GM23338 (cell line): Measurements from ENCODE around the gene TPMT. TPM values are rescaled to one million over a fixed set of nuclear protein-coding genes. Genes with fewer than 3 reads are reported as not detected.

Source experiments
- ATAC-seq: fragments of 200-7000 bp; cut with Tn5 transposase; 3 replicates; pipeline ENCODE4 v1.9.1; 2020
- DNase-seq: peaks from one replicate; pipeline ENCODE4 v3.0.0-alpha.2; 2015; ENCODE audit warnings: low spot score
- H2AFZ ChIP-seq: fragments of 200-600 bp; sonication (generic); 2 replicates; pipeline ENCODE4 v1.8.0; 2016; ENCODE audit warnings: antibody characterized with exemption, mild to moderate bottlenecking, moderate library complexity
- H3F3A ChIP-seq: fragments of 200-600 bp; sonication (generic); replicated peaks from 2 replicates; pipeline ENCODE4 v1.8.0; 2017; ENCODE audit warnings: antibody characterized with exemption, mixed run types, low read depth
- H3K27ac ChIP-seq: fragments of 200-600 bp; sonication (generic); 2 replicates; pipeline ENCODE4 v1.6.1; 2016; ENCODE audit warnings: low read depth
- H3K27me3 ChIP-seq: fragments of 200-600 bp; sonication (generic); 2 replicates; pipeline ENCODE4 v1.8.0; 2016; ENCODE audit warnings: mild to moderate bottlenecking, mixed run types, moderate library complexity; ENCODE audit not compliant: insufficient read depth
- H3K36me3 ChIP-seq: fragments of 200-600 bp; sonication (generic); 2 replicates; pipeline ENCODE4 v1.8.0; 2016; ENCODE audit warnings: mild to moderate bottlenecking; ENCODE audit not compliant: insufficient read depth
- H3K4me1 ChIP-seq: fragments of 200-600 bp; sonication (generic); 2 replicates; pipeline ENCODE4 v1.8.0; 2016; ENCODE audit warnings: mild to moderate bottlenecking, moderate library complexity; ENCODE audit not compliant: insufficient read depth
- H3K4me2 ChIP-seq: fragments of 200-600 bp; sonication (generic); 2 replicates; pipeline ENCODE4 v1.7.1; 2017; ENCODE audit warnings: mixed run types
- H3K4me3 ChIP-seq: fragments of 200-600 bp; sonication (generic); 2 replicates; pipeline ENCODE4 v1.6.1; 2016; ENCODE audit warnings: mixed run types
- H3K79me2 ChIP-seq: fragments of 200-600 bp; sonication (generic); replicated peaks from 2 replicates; pipeline ENCODE4 v1.8.0; 2017; ENCODE audit warnings: mild to moderate bottlenecking; ENCODE audit not compliant: insufficient read depth
- H3K9me2 ChIP-seq: fragments of 200-600 bp; sonication (generic); 2 replicates; pipeline ENCODE4 v1.8.0; 2017; ENCODE audit not compliant: insufficient read depth
- H4K20me1 ChIP-seq: fragments of 200-600 bp; sonication (generic); replicated peaks from 2 replicates; pipeline ENCODE4 v1.8.0; 2017; ENCODE audit warnings: mild to moderate bottlenecking; ENCODE audit not compliant: insufficient read depth
- H3K27ac Mint-ChIP-seq: 2 replicates; pipeline ENCODE4 v1.8.0; 2020; ENCODE audit warnings: inconsistent platforms, mild to moderate bottlenecking, moderate library complexity, mixed read lengths
- H3K27me3 Mint-ChIP-seq: 3 replicates; pipeline ENCODE4 v1.8.0; 2022; ENCODE audit warnings: low read depth, mild to moderate bottlenecking, moderate library complexity, mixed read lengths, inconsistent platforms; ENCODE audit not compliant: insufficient read depth, poor library complexity
- H3K36me3 Mint-ChIP-seq: 3 replicates; pipeline ENCODE4 v1.8.0; 2021; ENCODE audit warnings: low read depth, mild to moderate bottlenecking, inconsistent platforms, moderate library complexity, mixed read lengths
- H3K4me1 Mint-ChIP-seq: 3 replicates; pipeline ENCODE4 v1.8.0; 2020; ENCODE audit warnings: mild to moderate bottlenecking, inconsistent platforms, mixed read lengths
- H3K4me3 Mint-ChIP-seq: 3 replicates; pipeline ENCODE4 v1.8.0; 2021; ENCODE audit warnings: moderate library complexity, mild to moderate bottlenecking, inconsistent platforms, mixed read lengths
- H3K9me3 Mint-ChIP-seq: 3 replicates; pipeline ENCODE4 v1.8.0; 2020; ENCODE audit warnings: moderate library complexity, mild to moderate bottlenecking, inconsistent platforms, mixed read lengths
- CREB1 ChIP-seq: fragments of 250-450 bp; sonication (Bioruptor Pico); IDR thresholded peaks from 2 replicates; pipeline ENCODE4 v1.5.0; 2020; ENCODE audit warnings: low read depth, mild to moderate bottlenecking, moderate library complexity
- CTCF ChIP-seq, 2 experiments: fragments of 200-600 bp in 1 of 2; sonication (generic) in 1 of 2; conservative IDR thresholded peaks; 2 replicates each; pipeline versions ENCODE4 v1.5.1 to v1.6.1; 2016 to 2017; ENCODE audit warnings: antibody characterized with exemption in 2 of 2, low read depth in 2 of 2, mild to moderate bottlenecking in 2 of 2, moderate library complexity in 1 of 2
- EZH2phosphoT487 ChIP-seq: fragments of 200-600 bp; sonication (generic); IDR thresholded peaks from one replicate; pipeline ENCODE4 v1.8.1; 2018; ENCODE audit warnings: antibody characterized with exemption; ENCODE audit not compliant: unreplicated experiment
- JUNB ChIP-seq: IDR thresholded peaks from one replicate; pipeline ENCODE4 v1.6.1; 2016; ENCODE audit warnings: antibody characterized with exemption; ENCODE audit not compliant: unreplicated experiment
- NANOG ChIP-seq: IDR thresholded peaks from 2 replicates; pipeline ENCODE4 v1.6.1; 2016; ENCODE audit warnings: antibody characterized with exemption, borderline replicate concordance
- REST ChIP-seq: IDR thresholded peaks from one replicate; pipeline ENCODE4 v1.6.1; 2018; ENCODE audit warnings: antibody characterized with exemption; ENCODE audit not compliant: unreplicated experiment
- STAT1 ChIP-seq: IDR thresholded peaks from one replicate; pipeline ENCODE4 v1.6.1; 2016; ENCODE audit warnings: antibody characterized with exemption; ENCODE audit not compliant: unreplicated experiment
- ZNF114 ChIP-seq: fragments of 250-450 bp; sonication (Bioruptor Pico); IDR thresholded peaks from 2 replicates; pipeline ENCODE4 v1.5.0; 2020; ENCODE audit warnings: mild to moderate bottlenecking, moderate library complexity
- ZNF331 ChIP-seq: fragments of 250-450 bp; sonication (Bioruptor Pico); IDR thresholded peaks from 2 replicates; pipeline ENCODE4 v1.5.0; 2020; ENCODE audit warnings: low read depth, mild to moderate bottlenecking, moderate library complexity
- ZNF462 ChIP-seq: fragments of 250-450 bp; sonication (Bioruptor Pico); IDR thresholded peaks from 2 replicates; pipeline ENCODE4 v1.5.0; 2020; ENCODE audit warnings: mild to moderate bottlenecking, moderate library complexity
- polyA plus RNA-seq: library from polyadenylated mRNA; unstranded; fragments of >200 nt; fragmentation: Nextera tagmentation; extraction: Ambion mirVana; gene quantifications from 2 replicates; pipeline ENCODE4 v1.2.1, GENCODE V29; 2016
- total RNA-seq: library from RNA; depleted of rRNA; stranded (reverse); fragments of >200 nt; shearing (Covaris generic); gene quantifications from 2 replicates; pipeline ENCODE4 v1.2.3, GENCODE V29; 2014

The TPMT gene
- total and polyA plus RNA-seq, 2 experiments from 2014 or later = 19.5 to 21.6 TPM

- Histone ChIP-seq H4K20me1 (no peaks in the 10 kb centered on the region), H3K4me3 (no peak overlapping the region), H3K4me2 (no peak overlapping the region), H3K9me2 (no peaks in the 10 kb centered on the region), H3K36me3 (no peaks in the 10 kb centered on the region), H3K27me3 (no peaks in the 10 kb centered on the region), H3K79me2 (no peaks in the 10 kb centered on the region), H3F3A (no peaks in the 10 kb centered on the region), H3K4me1 (peaks cover 21% of the 10 kb centered on the region), H3K27ac (no peak overlapping the region), H2AFZ (no peak overlapping the region)
- H3K27ac Mint-ChIP-seq = peak overlapping the region; percentile 10; the same call in 1 of the 2 replicates
- ATAC-seq (no peak), DNase-seq (no peak)
- peaks cover 50% of the 10 kb centered on the region for H3K4me1 Mint-ChIP-seq
- no peak overlapping the region for H3K4me3 Mint-ChIP-seq
- TF ChIP-seq CREB1 (CRISPR knock-in tag) (no peak), STAT1 (no peak), JUNB (no peak), CTCF (conservative IDR thresholded peaks at IDR 0.05; ENCODE audit: low read depth in 2 of 2) (no peak), REST (no peak), ZNF462 (no peak), NANOG (no peak), ZNF331 (CRISPR knock-in tag) (no peak), ZNF114 (CRISPR knock-in tag) (no peak), EZH2phosphoT487 (no peak)
- H3K9me3 Mint-ChIP-seq = no peaks in the 10 kb centered on the region
- H3K36me3 Mint-ChIP-seq = peaks cover 19% of the 10 kb centered on the region; the same call in 1 of the 3 replicates
- peaks cover 2% of the 10 kb centered on the region for H3K27me3 Mint-ChIP-seq
Observed at GRCh38 chr6:18183766-18184165, 28.9 kb upstream of the TPMT start.
